SH-SY5Y (cell line): ENCODE data around the gene A2M.

Source experiments
- GATA2 ChIP-seq: IDR thresholded peaks from 2 replicates; pipeline ENCODE4 v1.6.1; 2011; ENCODE audit warnings: mild to moderate bottlenecking, low read depth, low read length
- GATA3 ChIP-seq: IDR thresholded peaks from 2 replicates; pipeline ENCODE4 v1.6.1; 2011; ENCODE audit warnings: low read depth, mild to moderate bottlenecking, low read length, moderate library complexity

The A2M gene

DNA sequence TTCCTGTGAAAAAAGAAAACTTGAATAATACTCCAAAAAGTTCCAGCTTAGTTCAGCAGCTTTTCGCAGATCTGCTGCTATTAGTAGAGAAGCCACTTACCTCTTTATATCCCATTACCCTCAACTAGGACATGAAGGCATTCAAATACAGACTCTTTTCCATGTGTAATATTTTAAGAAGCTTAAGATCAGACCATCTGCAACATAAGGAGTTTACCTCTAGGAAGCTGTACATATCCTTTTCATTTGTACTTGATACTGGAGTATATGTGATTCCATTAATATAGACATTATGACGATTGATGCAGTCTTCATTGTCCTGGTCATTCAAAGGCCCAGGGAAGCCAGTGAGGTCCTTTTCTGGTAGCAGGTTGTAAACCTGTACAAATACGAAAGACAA lies 20.4 kb downstream of the A2M start:
- TF ChIP-seq GATA3 (no peak), GATA2 (no peak)

DNA sequence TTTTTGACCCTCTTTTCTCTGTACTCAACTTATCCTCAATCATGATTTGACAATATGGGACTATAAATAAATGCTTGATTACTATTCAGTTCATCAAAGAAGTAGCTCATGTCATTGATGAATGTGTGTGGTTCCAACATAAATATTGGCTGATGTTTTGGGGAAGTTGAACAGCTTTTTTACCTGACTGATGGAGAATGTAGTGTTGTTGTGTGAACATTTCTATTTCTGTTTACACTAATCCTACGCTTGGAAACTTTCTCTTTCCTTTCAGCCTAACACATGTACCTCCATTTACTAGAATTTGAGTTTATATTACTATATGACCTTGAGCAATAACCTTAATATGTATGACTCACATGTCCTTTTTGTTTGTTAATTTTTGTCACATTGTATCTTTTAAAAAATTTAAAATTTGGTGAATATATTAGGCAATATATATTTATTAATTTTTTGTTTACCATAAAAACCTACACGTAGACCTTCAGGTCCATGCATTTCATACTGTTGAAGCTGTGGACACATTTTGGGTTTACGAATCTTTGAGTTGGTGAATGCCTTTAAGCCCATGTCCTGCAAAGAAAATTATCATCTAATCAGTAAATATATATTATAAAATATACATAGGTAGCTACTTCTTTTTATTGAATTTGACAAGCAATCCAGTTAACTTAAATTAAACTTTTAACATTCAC lies 21.1 kb downstream of the A2M start:
- TF ChIP-seq GATA2 (no peak), GATA3 (no peak)

DNA sequence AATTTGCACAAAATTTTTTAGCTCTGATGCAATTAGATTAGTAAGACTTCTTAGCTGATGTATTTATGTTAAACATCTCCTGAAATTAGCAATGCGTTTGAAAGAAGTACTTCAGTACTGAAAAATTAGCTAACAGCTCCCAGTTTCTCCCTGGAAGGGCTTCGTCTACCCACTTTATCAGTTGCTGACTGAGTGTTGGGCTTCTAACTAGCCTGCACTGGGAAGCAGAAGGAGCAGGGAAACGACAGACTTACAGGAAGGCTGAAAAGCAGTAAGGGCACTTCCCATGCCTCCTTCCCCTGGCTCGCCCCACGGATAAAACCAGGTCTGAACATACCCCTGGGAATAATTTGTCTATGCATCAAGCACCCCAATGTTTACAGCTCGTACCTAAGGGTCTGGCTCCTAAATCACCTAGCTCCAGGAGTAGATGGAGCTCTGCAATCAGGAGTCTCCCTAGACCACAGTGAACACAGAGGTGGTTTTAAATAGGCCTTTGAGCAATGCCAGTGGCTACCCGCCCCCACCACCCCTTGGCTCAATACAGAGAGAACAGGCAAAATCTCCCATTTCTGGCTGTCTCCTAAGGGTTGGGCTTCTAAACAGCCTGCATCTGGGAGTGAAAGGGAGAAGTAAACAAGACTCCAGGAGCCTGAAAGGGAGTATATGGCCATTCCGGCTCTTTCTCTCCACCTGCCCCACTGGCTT lies 23.7 kb downstream of the A2M start:
- TF ChIP-seq GATA3: no peak
- TF ChIP-seq GATA2: no peak

DNA sequence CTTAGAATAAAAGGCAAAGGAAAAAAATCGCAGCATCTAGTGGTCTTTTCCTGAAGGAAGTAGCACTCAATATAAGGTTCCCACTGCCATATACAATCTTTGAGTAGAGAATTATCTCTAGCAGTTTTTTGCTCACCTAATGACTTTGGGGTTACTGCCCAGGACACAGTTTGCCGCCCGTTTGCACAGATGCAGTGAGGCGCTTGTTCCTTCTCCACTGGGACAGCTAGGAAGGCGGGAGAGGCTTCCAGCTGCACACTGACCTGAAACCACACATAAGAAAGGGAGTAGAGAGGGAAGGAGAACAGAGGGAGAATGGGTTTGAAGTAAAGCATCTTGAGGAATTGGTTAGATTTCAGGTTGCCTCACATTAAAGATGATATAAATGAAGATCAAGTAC lies 25.5 kb downstream of the A2M start:
- no peak for TF ChIP-seq GATA2
- no peak for TF ChIP-seq GATA3

DNA sequence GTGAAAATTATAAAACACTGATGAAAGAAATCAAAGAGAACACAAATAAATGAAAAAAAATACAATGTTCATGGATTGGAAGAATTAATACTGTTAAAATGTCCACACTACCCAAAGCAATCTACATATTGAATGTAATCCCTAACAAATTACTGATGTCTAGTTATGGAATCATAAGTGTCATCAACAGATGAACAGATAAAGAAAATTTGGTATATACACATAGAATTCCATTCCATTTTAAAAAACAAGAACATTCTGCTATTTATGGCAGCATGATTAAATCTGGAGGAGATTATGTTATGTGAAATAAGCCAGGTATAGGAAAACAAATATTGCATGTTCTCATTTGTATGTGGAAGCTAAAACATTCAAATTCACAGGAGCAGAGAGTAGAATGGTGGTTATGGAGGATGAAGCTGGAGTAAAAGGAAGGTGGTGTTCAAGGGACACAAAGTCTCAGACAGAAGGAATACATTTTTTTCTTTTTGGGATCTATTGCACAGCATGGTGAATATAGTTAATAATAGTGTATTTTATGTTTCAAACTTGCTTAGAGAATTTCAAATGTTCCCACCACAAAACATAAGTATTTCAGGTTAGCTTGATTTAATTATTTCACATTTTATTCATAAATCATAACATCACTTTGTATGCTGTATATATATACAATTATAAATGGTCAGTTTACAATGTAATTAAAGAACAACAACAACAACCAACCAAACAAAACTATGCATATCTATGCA lies 28.5 kb downstream of the A2M start:
- TF ChIP-seq GATA3 (no peak), GATA2 (no peak)

DNA sequence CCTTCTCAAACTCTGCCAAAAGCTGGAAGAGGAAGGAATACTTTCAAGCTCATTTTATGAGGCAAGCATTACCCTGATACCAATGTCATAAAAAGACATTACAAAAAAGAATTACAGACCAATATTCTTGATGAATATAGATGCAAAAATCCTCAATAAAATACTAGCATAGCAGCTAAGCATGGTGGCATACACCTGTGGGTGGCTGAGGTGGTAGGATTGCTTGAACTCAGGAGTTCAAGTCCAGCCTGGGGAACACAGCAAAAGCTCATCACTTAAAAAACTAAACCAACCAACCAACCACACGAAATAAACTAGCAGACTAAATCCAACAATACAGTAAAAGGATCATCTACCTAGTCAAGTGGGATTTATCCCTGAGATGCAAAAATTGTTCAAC lies 29.6 kb downstream of the A2M start:
- TF ChIP-seq GATA2 (no peak), GATA3 (no peak)

DNA sequence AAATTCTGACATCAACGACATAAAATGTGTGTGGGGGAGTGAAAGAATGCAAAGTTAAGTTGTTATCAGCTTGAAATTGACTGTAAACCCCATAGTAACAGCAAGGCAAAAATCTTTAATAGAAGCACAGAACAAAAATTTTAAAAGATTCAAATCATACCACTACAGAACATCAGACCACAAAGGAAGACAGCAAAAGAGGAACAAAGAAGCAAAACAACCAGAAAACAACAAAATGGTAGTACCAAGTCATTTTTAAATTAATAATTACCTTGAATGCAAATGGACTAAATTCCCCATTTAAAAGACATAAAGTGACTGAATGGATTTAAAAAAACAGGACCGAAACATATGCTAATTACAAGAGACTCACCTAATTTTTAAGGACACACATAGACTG lies 31.3 kb downstream of the A2M start:
- TF ChIP-seq GATA2 (no peak), GATA3 (no peak)

DNA sequence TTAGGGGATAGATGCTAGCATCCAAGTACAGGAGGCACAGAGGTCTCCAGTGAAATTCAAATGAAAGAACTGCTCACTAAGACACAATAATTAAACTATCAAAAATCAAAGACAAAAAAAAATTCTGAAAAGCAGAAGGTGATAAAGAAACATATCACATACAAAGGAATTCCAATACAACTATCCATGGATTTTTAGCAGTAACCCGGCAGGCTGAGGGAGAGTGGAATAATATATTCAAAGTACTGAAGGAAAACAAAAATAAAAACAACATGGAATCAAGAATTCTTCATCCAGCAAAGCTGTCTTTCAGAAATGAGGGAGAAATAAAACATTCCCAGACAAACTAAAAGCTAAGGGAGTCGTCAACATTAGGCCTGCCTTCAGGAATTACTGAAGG lies 31.9 kb downstream of the A2M start:
- TF ChIP-seq GATA2 (no peak), GATA3 (no peak)

DNA sequence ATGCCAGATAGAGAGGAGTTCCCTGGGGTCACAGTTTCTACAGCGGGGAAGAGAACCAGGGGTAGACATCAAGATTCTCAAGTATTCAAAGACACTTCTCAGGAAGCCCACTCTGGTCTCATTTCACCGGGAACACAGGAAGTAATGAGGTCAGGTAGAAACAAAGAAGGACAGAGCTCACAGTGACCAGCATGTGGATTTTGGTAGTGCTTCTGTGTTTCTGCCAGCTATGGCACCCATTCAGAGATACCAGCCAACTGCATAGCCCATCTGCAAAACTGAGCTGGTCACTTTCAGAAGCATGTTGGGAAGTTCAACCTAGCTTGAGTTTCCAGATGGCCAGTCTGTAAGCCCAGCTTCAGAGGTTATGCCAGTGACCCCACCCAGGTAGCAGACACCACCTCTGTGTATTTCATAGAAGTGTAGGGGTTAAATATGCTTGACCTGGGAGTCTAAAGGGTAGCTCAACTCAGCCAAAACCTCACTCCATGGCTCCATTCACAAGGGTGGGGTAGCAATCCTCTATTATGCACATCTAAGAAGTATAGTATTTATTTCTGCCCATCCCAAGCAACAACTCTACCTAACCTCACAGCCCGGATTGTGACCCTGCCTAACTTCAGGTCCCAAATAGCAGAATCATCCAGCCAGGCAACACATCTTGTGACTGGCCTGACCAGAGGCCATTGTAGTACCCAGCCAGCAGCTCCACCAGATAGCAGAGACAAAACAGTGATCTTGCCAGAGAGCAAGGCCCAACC lies 33.9 kb downstream of the A2M start:
- TF ChIP-seq GATA2 (no peak), GATA3 (no peak)

DNA sequence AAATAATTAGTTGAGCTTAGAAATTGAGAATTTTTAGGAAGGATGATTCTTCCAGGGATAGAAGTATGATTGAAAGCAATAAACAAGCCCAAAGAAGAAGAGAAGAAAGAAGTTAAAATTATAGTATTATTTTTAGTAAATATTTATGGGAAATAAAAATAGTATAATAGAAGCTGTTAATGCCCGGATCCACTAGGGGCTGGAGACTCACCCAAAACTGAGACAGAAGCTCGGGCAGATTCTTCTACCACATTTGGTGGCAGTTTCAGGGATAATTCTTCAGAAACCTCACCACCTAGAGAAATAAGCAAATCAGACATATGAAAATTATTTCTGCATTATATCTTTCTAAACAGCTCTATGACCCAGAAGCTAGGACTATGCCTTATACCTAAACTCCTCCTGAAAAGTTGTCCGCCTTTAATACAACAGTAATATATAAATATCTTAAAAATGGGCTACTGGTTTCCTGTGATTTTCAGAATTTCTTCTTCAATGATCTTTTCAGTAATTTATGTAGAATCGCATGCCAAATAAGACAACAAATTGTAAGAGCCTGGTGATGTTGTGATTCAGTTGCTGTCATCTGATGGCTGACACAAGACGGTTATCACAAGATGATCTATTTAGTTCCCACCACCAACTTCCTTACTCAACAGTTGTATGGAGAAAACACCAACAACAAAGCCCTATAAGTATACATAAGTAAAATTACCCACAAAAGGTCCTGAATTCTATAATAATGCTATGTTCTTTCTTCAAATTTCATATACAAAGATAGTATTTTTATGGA lies 35.6 kb downstream of the A2M start:
- TF ChIP-seq GATA2: no peak
- no peak for TF ChIP-seq GATA3

DNA sequence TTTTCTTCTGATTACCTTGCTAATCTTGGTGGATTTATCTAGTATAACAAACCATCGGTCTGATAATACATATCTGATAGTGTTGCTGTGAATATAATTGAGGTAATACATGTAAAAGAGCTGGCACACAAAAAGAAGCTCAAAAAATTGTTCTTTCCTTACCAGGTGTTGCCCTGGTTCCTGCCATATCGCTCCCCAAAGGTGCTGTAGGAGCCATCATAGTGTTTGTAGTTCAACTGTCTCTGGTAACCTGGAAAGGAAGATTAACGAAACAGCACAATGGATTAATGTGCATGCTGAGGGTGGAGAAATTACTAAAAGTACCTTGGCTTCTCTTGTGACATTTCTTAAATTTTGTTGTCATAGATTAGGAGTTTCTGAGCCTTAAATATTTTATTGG lies 36.6 kb downstream of the A2M start:
- TF ChIP-seq GATA2: no peak
- TF ChIP-seq GATA3: no peak

DNA sequence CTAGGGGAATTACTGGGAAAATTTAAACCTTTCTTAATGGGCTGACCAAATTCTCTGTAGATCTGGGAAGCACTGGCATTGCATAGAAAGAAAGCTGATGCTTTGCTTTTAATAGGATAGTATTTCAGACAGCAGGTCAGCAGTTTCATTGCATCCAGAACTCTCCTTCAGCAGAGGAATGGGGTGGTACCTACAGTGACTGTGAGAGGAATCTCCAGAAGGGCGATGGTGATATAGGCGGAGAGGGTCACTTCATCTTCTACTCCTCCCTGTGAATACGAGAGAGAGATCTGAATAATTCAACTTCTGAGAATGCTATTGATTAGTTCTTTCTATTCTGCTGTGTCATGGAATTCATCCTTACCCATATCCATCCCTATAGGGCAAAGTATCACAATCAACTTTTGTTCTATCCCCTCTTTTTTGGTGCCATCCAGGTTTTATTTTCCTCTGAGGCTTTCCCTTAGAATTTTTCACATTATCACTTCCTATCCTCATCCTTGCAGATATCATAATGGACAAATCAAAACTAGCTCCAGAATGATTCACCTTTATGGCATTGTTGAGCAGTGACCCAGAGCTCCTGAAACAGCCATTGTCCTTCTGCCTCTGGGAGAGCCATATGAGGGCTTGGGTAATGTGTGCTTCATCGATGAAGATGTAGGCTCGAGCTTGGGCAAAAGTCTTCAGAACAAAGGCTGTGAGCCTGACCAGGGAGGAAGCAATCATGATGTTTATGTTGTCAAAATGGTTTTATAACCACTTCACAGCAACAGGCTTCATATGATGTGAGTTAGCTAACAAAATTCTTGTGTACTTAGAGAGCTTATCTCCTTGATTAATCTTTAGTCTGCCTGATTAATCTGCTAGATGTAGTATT lies 38.3 kb downstream of the A2M start:
- no peak for TF ChIP-seq GATA3
- TF ChIP-seq GATA2: no peak
